ENCODE data around the gene MAPRE3. TPM values are rescaled to one million over a fixed set of nuclear protein-coding genes. Genes with fewer than 3 reads are reported as not detected.
"Not testable (repeated sequence)": the region's sequence is repeated elsewhere in the genome, so short reads cannot be mapped to it uniquely, and the experiment has no call there.

The MAPRE3 gene
- total RNA-seq, 1 donor, result 3.5 TPM

DNA sequence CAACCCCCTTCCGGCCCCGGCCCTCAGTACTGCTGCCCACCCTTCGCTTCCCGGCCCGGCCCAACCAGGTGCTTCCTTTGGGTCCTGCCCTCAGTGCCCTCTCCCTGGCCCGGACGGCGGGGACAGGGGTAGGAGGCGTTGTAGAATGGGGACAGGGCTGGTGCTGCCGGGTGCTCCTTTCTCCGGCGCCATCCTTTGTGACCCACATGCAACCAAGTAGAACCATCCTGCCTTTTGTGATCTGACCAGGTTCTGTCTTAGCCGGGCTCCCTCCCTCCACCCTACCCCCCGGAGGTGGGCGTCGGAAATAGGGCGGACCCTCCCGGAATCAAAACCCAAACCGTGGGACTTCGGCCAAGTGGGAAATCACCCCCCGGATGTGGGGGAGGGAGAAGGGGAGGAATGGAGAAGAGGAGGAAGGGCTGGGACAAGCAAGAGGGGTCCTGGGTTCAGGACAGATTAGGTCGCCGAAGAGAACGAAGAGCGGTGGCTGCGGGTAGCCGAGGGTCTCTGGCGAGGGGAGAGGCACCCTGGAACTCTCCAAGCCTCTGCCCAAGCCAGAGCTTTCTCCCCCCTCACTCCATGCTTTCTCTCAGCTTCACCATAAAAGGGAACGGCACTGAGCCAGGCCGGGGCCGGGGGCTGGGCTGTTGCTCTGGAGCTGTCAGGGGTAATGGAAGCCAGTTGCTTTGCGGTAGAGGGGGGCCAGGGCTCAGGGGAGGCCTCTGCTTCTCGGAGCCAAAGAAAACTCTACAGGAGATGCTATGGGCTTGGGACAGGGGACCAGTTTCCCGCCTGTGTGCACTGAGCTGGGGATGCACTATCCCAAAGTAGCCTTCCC lies 101.8 kb downstream of the MAPRE3 start:
- DNase-seq (ENCODE audit: low read depth), result peak; percentile 92
- peak overlapping the region; percentile 62 for H3K4me3 ChIP-seq (ENCODE audit: low read depth, low read length)
- TF ChIP-seq, protein P1, sequence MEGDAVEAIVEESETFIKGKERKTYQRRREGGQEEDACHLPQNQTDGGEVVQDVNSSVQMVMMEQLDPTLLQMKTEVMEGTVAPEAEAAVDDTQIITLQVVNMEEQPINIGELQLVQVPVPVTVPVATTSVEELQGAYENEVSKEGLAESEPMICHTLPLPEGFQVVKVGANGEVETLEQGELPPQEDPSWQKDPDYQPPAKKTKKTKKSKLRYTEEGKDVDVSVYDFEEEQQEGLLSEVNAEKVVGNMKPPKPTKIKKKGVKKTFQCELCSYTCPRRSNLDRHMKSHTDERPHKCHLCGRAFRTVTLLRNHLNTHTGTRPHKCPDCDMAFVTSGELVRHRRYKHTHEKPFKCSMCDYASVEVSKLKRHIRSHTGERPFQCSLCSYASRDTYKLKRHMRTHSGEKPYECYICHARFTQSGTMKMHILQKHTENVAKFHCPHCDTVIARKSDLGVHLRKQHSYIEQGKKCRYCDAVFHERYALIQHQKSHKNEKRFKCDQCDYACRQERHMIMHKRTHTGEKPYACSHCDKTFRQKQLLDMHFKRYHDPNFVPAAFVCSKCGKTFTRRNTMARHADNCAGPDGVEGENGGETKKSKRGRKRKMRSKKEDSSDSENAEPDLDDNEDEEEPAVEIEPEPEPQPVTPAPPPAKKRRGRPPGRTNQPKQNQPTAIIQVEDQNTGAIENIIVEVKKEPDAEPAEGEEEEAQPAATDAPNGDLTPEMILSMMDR (IDR thresholded peaks at IDR 0.05; ENCODE audit: insufficient read depth, low read depth, low read length), result no peak

DNA sequence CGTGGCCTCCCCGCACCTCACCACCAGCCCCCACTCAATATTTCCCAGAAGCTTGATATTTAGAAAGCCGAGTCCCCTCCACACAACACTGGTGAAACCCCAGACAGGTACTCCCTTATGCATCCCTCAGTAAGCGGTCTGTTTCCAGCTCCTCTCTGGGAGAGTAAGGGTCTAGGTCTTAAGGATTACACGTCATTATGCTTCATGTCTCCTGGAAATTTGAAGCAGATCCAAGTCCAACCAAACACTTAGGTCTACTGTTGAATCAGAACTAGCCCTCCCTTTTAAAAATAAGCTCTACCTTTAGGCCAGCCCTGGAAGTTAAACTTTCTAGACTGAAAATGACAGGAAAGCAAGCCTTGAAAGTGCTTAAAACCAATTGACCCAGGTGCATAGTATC lies 102.5 kb downstream of the MAPRE3 start:
- H3K4me3 ChIP-seq (ENCODE audit: low read depth, low read length), result no peak overlapping the region
- no peak for DNase-seq (ENCODE audit: low read depth)
- TF ChIP-seq, protein P1 (IDR thresholded peaks at IDR 0.05; ENCODE audit: insufficient read depth, low read depth, low read length), result no peak

DNA sequence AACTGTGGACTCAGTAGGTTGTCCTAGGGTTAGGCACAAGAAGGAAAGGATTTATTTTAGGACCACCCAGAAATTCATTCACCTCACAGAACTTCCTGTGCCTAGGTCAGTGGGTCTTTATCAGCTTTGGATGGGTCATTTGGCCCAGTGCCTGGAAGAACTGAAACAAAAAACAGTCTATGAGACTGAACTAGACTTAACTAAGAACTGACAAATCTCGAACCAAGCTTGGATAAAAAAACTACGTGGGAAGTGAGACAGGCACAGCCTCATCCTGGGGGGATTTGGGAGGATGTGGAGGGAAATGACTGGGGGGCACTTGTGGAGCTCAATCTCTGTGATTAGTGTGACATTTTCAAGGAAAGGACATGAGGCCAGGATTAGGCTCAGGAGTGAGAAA lies 103.3 kb downstream of the MAPRE3 start:
- no peak overlapping the region for H3K4me3 ChIP-seq (ENCODE audit: low read depth, low read length)
- TF ChIP-seq, protein P1 (IDR thresholded peaks at IDR 0.05; ENCODE audit: insufficient read depth, low read depth, low read length), result no peak
- no peak for DNase-seq (ENCODE audit: low read depth)

DNA sequence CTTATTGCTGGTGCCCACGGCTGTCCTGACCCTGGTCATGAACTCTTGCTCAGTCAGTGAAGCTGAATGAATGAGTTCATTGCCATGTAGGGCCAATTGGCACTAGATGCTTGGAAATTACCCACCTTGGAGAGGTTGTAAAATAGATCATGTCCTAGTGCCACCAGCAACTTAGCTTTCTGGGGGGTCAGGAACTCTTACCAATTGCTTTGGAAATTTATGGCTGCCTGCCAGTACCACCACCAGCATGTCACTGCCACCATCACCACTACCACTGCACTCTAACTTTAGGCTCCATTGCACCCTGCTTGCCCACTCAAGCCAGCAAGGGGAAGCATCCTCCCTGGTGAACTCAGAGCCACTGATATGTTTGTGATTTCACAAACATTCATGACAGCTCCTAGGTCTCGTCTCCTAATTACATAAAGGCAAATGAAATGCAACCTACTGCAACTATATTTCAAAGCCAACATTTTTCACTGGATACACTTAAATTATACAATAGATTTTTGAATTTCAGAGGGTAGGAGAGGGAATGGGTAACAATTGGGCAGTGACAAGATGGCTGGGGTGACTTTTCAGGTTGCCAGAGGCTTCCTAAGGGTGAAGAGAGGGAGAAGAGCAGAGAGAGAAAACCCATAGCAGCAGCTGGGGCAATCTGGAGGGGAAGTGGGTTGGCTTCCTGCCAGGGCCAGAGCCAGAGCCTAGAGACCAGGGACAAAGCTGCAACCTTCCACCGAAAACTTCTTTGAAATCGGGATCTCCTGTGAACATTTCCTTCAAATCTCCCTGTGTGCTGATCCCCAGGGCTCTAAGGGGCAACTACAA lies 104.5 kb downstream of the MAPRE3 start:
- DNase-seq (ENCODE audit: low read depth), result peak; percentile 73

DNA sequence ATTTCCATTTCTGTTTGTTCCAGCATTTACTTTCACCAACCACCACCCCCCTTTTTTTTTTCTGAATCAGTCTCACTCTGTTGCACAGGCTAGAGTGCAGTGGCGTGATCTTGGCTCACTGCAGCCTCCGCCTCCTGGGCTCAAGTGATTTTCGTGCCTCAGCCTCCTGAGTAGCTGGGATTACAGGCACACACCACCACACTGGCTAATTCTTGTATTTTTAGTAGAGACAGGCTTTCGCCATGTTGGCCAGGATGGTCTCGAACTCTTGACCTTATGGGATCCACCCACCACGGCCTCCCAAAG lies 105.1 kb downstream of the MAPRE3 start:
- H3K4me3 ChIP-seq (ENCODE audit: low read depth, low read length); DNase-seq (ENCODE audit: low read depth): not testable (repeated sequence)

More for the DNA sequence above, 104.5 kb downstream of the MAPRE3 start:
- TF ChIP-seq, protein P1 (IDR thresholded peaks at IDR 0.05; ENCODE audit: insufficient read depth, low read depth, low read length), result no peak
- no peak overlapping the region for H3K4me3 ChIP-seq (ENCODE audit: low read depth, low read length)

DNA sequence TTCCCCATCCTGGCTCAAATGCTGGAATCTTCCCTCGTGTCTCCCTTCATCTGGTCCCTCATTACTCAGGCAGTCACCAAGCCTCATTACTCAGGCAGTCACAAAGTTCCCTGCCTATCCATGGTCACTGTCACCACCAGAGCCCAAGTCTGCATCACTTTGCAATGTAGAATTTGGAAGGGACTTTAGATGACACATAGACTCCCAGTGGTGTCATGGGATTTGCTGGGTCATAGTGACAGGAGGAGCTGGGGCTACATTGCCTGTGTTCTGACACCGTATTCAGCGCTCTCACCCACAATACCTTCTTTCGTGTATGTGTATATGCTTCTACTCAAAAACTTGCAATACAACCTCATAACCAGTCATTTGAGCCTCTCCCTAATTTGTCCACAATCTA lies 105.9 kb downstream of the MAPRE3 start:
- no peak overlapping the region for H3K4me3 ChIP-seq (ENCODE audit: low read depth, low read length)
- DNase-seq (ENCODE audit: low read depth), result no peak
- TF ChIP-seq, protein P1 (IDR thresholded peaks at IDR 0.05; ENCODE audit: insufficient read depth, low read depth, low read length), result no peak

Other genes with a start within 250 kb of the MAPRE3 start
- 87.2 and 87.3 TPM in 2 replicates for gene SLC35F6, start 206.4 kb upstream of the MAPRE3 start, total RNA-seq
- gene CENPA, start 184.6 kb upstream of the MAPRE3 start, total RNA-seq, result 7.4 and 9.5 TPM in 2 replicates
- gene DPYSL5, start 122.5 kb upstream of the MAPRE3 start, total RNA-seq, result not detected in 2 replicates
- 57.7 and 70.4 TPM in 2 replicates for gene TMEM214, start 62.3 kb downstream of the MAPRE3 start, total RNA-seq
- 27.7 and 35.0 TPM in 2 replicates for gene AGBL5, start 81.0 kb downstream of the MAPRE3 start, total RNA-seq
- gene OST4, start 101.0 kb downstream of the MAPRE3 start, total RNA-seq, result 239 and 282 TPM in 2 replicates
- gene EMILIN1, start 108.0 kb downstream of the MAPRE3 start, total RNA-seq, result 144 and 160 TPM in 2 replicates
- gene KHK, start 116.1 kb downstream of the MAPRE3 start, total RNA-seq, result 0.97 and 1.3 TPM in 2 replicates
- under 0.01 TPM in 2 replicates for gene CGREF1, start 148.5 kb downstream of the MAPRE3 start, total RNA-seq
- gene ABHD1, start 153.2 kb downstream of the MAPRE3 start, total RNA-seq, result under 0.01 TPM in 1 of 2 replicates, not detected in the other
- 39.3 and 45.3 TPM in 2 replicates for gene PREB, start 164.0 kb downstream of the MAPRE3 start, total RNA-seq
- not detected in 2 replicates for gene PRR30, start 168.8 kb downstream of the MAPRE3 start, total RNA-seq
- not detected in 2 replicates for gene TCF23, start 178.4 kb downstream of the MAPRE3 start, total RNA-seq
- 159 and 166 TPM in 2 replicates for gene ATRAID, start 241.4 kb downstream of the MAPRE3 start, total RNA-seq
- 20.9 and 25.9 TPM in 2 replicates for gene SLC5A6, start 241.6 kb downstream of the MAPRE3 start, total RNA-seq
- gene CAD, start 246.7 kb downstream of the MAPRE3 start, total RNA-seq, result 32.4 and 43.8 TPM in 2 replicates

Data from fibroblast of villous mesenchyme (primary cell).